Measurements from ENCODE around the gene ZNF141.
"Not testable (repeated sequence)": the region's sequence is repeated elsewhere in the genome, so short reads cannot be mapped to it uniquely, and the experiment has no call there.

ZNF141 gene

GRCh38 chr4:385934-386707 is 48.5 kb downstream of the ZNF141 start:
- peak; percentile 4 for DNase-seq (ENCODE audit: low spot score)

- DNase-seq (ENCODE audit: low spot score): no peak
Observed at GRCh38 chr4:386708-387105, 49.1 kb downstream of the ZNF141 start.

DNA sequence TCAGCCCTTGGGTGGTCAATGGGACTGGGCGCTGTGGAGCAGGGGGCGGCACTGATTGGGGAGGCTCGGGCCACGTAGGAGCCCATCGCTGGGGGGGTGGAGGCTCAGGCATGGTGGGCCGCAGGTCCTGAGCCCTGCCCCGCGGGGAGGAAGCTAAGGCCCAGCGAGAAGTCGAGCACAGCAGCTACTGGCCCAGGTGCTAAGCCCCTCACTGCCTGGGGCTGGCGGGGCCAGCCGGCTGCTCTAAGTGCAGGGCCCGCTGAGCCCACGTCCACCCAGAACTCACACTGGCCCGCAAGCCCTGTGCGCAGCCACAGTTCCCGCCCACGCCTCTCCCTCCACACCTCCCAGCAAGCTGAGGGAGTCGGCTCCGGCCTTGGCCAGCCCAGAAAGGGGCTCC is 66.4 kb downstream of the ZNF141 start:
- no peak for DNase-seq (ENCODE audit: low spot score)

DNA sequence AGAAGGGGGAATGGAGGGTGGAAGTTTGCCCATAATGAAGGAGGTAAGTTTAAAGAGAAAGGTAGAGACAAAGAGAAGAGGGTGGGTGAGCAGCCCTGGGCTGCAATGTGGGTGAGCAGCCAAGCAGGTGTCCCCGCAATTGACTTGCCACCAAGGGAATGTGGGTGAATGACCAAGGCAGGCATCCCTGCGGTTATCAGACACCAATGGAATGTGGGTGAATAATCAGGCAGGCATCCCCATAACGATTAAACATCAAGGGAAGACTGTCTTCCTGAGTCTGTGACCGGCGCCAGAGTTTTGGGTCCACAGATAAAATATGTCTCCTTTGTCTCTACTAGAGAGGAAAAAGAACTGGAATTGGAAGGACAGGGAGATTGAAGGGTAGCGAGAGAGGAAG is 70.7 kb downstream of the ZNF141 start:
- DNase-seq (ENCODE audit: low spot score): not testable (repeated sequence)

DNA sequence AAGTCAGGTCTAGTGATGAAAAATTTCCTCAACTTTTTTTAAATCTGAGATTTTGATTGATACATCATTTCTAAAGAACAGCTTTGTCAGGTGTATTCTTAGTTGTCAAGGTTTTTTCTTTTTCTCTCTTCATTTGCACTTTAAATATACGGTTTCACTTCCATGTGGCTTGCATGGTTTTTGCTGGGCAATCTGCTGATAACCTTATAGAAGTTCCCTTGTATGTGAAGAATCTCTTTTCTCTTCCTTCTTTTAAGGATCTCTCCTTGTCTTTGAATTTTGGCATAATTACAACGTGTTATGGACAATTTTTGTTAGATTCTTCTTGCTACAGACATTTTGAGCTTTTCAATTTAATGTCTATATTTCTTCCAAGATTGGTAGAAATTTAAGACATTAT is 85.0 kb downstream of the ZNF141 start:
- DNase-seq (ENCODE audit: low spot score): no peak

Measured in iPS-NIHi11 (cell line).